SKM-1 treated with dmso at 0.1 percent for 144 hours (cell line): ENCODE measurements around the gene KIR3DL2.
"Not testable (repeated sequence)": the region's sequence is repeated elsewhere in the genome, so short reads cannot be mapped to it uniquely, and the experiment has no call there.

Experiments used
- DNase-seq: peaks from one replicate; lab custom pipeline; 2025; ENCODE audit not compliant: unreplicated experiment; lab: John Stamatoyannopoulos, UW

KIR3DL2 gene

GRCh38 chr19:54850061-54850640 lies at the start of gene KIR3DL2:
KIR3DL2 (plus strand) TSS chr19:54850443; CDS start chr19:54850476, 33 bp downstream.
- DNase-seq, result not testable (repeated sequence)

- DNase-seq, result no peak
Measured at GRCh38 chr19:54803410-54803809, 46.8 kb upstream of the KIR3DL2 start, which contains the start of gene KIR2DL4. KIR2DL4 (plus strand) TSS chr19:54803610; CDS start chr19:54803652, 42 bp downstream.

- no peak for DNase-seq
Measured at GRCh38 chr19:54804101-54804500, 46.1 kb upstream of the KIR3DL2 start.

GRCh38 chr19:54804571-54804970 lies 45.7 kb upstream of the KIR3DL2 start:
- DNase-seq, result no peak

- no peak for DNase-seq
Measured at GRCh38 chr19:54805665-54806515, 44.4 kb upstream of the KIR3DL2 start.

- DNase-seq, result no peak
Measured at GRCh38 chr19:54806516-54806838, 43.8 kb upstream of the KIR3DL2 start.

- not testable (repeated sequence) for DNase-seq
Measured at GRCh38 chr19:54814571-54814970, 35.7 kb upstream of the KIR3DL2 start.

GRCh38 chr19:54816251-54816650 lies 34.0 kb upstream of the KIR3DL2 start, which contains the start of gene KIR3DL1:
KIR3DL1 (plus strand) TSS chr19:54816468.
- DNase-seq, result not testable (repeated sequence)

- no peak for DNase-seq
Measured at GRCh38 chr19:54817670-54818536, 32.3 kb upstream of the KIR3DL2 start.

- DNase-seq, result not testable (repeated sequence)
Measured at GRCh38 chr19:54824416-54824815, 25.8 kb upstream of the KIR3DL2 start.

- DNase-seq, result not testable (repeated sequence)
Measured at GRCh38 chr19:54825326-54825725, 24.9 kb upstream of the KIR3DL2 start.

- DNase-seq, result not testable (repeated sequence)
Measured at GRCh38 chr19:54828064-54828463, 22.2 kb upstream of the KIR3DL2 start.

GRCh38 chr19:54832496-54832895 lies 17.7 kb upstream of the KIR3DL2 start, which contains the start of gene KIR2DS4:
KIR2DS4 (plus strand) TSS chr19:54832676.
- not testable (repeated sequence) for DNase-seq

GRCh38 chr19:54835126-54835525 lies 15.1 kb upstream of the KIR3DL2 start:
- DNase-seq, result not testable (repeated sequence)

- DNase-seq, result not testable (repeated sequence)
Measured at GRCh38 chr19:54837522-54837921, 12.7 kb upstream of the KIR3DL2 start.

- DNase-seq, result not testable (repeated sequence)
Measured at GRCh38 chr19:54843171-54843570, 7.1 kb upstream of the KIR3DL2 start.

- no peak for DNase-seq
Measured at GRCh38 chr19:54850930-54851329, 687 bp downstream of the KIR3DL2 start.

- no peak for DNase-seq
Measured at GRCh38 chr19:54851353-54851752, 1.1 kb downstream of the KIR3DL2 start.

GRCh38 chr19:54855241-54855640 lies 5.0 kb downstream of the KIR3DL2 start:
- not testable (repeated sequence) for DNase-seq

- not testable (repeated sequence) for DNase-seq
Measured at GRCh38 chr19:54858476-54858875, 8.2 kb downstream of the KIR3DL2 start.

- DNase-seq, result not testable (repeated sequence)
Measured at GRCh38 chr19:54859421-54859820, 9.2 kb downstream of the KIR3DL2 start.
